ENCODE measurements around the gene COMP. TPM values are rescaled to one million over a fixed set of nuclear protein-coding genes. Genes with fewer than 3 reads are reported as not detected.
A peak's percentile ranks its signal among the peaks of the same experiment; 100 is the strongest.

Gene COMP
- total RNA-seq, 1 donor from 2014 or later: 1.7 TPM

GRCh38 chr19:18792661-18793060 is 1.6 kb upstream of the COMP start:
- no peak for DNase-seq (ENCODE audit: low read depth)
- Histone ChIP-seq H3K4me1 (ENCODE audit: insufficient read depth, low read length) (peaks cover 9% of the 10 kb centered on the region), H3K9me3 (ENCODE audit: insufficient read depth, low read depth, low read length) (no peaks in the 10 kb centered on the region)

GRCh38 chr19:18791315-18791678 is 192 bp upstream of the COMP start:
- H3K27ac ChIP-seq (ENCODE audit: low read depth, low read length): no peak overlapping the region
- peaks cover 7% of the 10 kb centered on the region for H3K36me3 Mint-ChIP-seq (ENCODE audit: low read depth, unreplicated experiment)
- peaks cover 8% of the 10 kb centered on the region for H4K20me1 ChIP-seq (ENCODE audit: insufficient read depth, low read length)
- H3K4me3 Mint-ChIP-seq (ENCODE audit: unreplicated experiment): no peak overlapping the region
- peaks cover 9% of the 10 kb centered on the region for H3K4me1 ChIP-seq (ENCODE audit: insufficient read depth, low read length)
- peak overlapping the region; percentile 15 for H3K4me2 ChIP-seq (ENCODE audit: low read length)
- H2AFZ ChIP-seq (ENCODE audit: low read depth, low read length): no peak overlapping the region
- no peaks in the 10 kb centered on the region for H3K4me1 Mint-ChIP-seq (ENCODE audit: low read depth, unreplicated experiment)
- H3K4me3 ChIP-seq (ENCODE audit: insufficient read depth, low read depth, low read length): no peak overlapping the region
- no peaks in the 10 kb centered on the region for H3K36me3 ChIP-seq (ENCODE audit: insufficient read depth, low read length)
- H3K9ac ChIP-seq (ENCODE audit: low read length): no peak overlapping the region
- no peak overlapping the region for H3K27ac Mint-ChIP-seq (ENCODE audit: unreplicated experiment)
- no peak for TF ChIP-seq CTCF (IDR thresholded peaks at IDR 0.05; ENCODE audit: insufficient read depth, low read depth, low read length)
- no peak for TF ChIP-seq EZH2 (IDR thresholded peaks at IDR 0.05; ENCODE audit: insufficient read depth, low read length)
- no peak for DNase-seq (ENCODE audit: low read depth)
- peaks cover 56% of the 10 kb centered on the region for H3K27me3 ChIP-seq (ENCODE audit: insufficient read depth, low read length)
- peaks cover 6% of the 10 kb centered on the region for H3K9me3 Mint-ChIP-seq (ENCODE audit: unreplicated experiment)
- H3K9me3 ChIP-seq (ENCODE audit: insufficient read depth, low read depth, low read length): peaks cover 3% of the 10 kb centered on the region
- peaks cover 62% of the 10 kb centered on the region for H3K27me3 Mint-ChIP-seq (ENCODE audit: low read depth, unreplicated experiment)
- no peak for FAIRE-seq
- H3K79me2 ChIP-seq (ENCODE audit: insufficient read depth, low read length): no peaks in the 10 kb centered on the region

More at GRCh38 chr19:18792661-18793060, 1.6 kb upstream of the COMP start:
- no peak for TF ChIP-seq CTCF (IDR thresholded peaks at IDR 0.05; ENCODE audit: insufficient read depth, low read depth, low read length)
- TF ChIP-seq EZH2 (IDR thresholded peaks at IDR 0.05; ENCODE audit: insufficient read depth, low read length): no peak
- no peak overlapping the region for H3K27ac ChIP-seq (ENCODE audit: low read depth, low read length)
- no peak overlapping the region for H2AFZ ChIP-seq (ENCODE audit: low read depth, low read length)
- H3K79me2 ChIP-seq (ENCODE audit: insufficient read depth, low read length): no peaks in the 10 kb centered on the region
- H4K20me1 ChIP-seq (ENCODE audit: insufficient read depth, low read length): peaks cover 8% of the 10 kb centered on the region
- H3K36me3 Mint-ChIP-seq (ENCODE audit: low read depth, unreplicated experiment): peaks cover 5% of the 10 kb centered on the region
- peaks cover 53% of the 10 kb centered on the region for H3K27me3 Mint-ChIP-seq (ENCODE audit: low read depth, unreplicated experiment)
- H3K36me3 ChIP-seq (ENCODE audit: insufficient read depth, low read length): no peaks in the 10 kb centered on the region
- no peak overlapping the region for H3K4me3 ChIP-seq (ENCODE audit: insufficient read depth, low read depth, low read length)
- H3K27ac Mint-ChIP-seq (ENCODE audit: unreplicated experiment): no peak overlapping the region
- H3K27me3 ChIP-seq (ENCODE audit: insufficient read depth, low read length): peaks cover 50% of the 10 kb centered on the region
- no peak overlapping the region for H3K4me2 ChIP-seq (ENCODE audit: low read length)
- H3K9ac ChIP-seq (ENCODE audit: low read length): no peak overlapping the region
- FAIRE-seq: no peak
- no peaks in the 10 kb centered on the region for H3K4me1 Mint-ChIP-seq (ENCODE audit: low read depth, unreplicated experiment)
- no peaks in the 10 kb centered on the region for H3K9me3 Mint-ChIP-seq (ENCODE audit: unreplicated experiment)
- no peak overlapping the region for H3K4me3 Mint-ChIP-seq (ENCODE audit: unreplicated experiment)

- Mint-ChIP-seq H3K4me3 (ENCODE audit: unreplicated experiment) (peak overlapping the region; percentile 68), H3K4me1 (ENCODE audit: low read depth, unreplicated experiment) (no peaks in the 10 kb centered on the region), H3K36me3 (ENCODE audit: low read depth, unreplicated experiment) (peaks cover 7% of the 10 kb centered on the region), H3K9me3 (ENCODE audit: unreplicated experiment) (peaks cover 8% of the 10 kb centered on the region), H3K27ac (ENCODE audit: unreplicated experiment) (peak overlapping the region; percentile 69), H3K27me3 (ENCODE audit: low read depth, unreplicated experiment) (peaks cover 72% of the 10 kb centered on the region)
- Histone ChIP-seq H3K9ac (ENCODE audit: low read length) (no peak overlapping the region), H3K36me3 (ENCODE audit: insufficient read depth, low read length) (no peaks in the 10 kb centered on the region), H3K9me3 (ENCODE audit: insufficient read depth, low read depth, low read length) (peaks cover 3% of the 10 kb centered on the region), H3K4me3 (ENCODE audit: insufficient read depth, low read depth, low read length) (no peak overlapping the region), H3K4me1 (ENCODE audit: insufficient read depth, low read length) (peaks cover 3% of the 10 kb centered on the region), H3K27me3 (ENCODE audit: insufficient read depth, low read length) (peaks cover 64% of the 10 kb centered on the region), H3K27ac (ENCODE audit: low read depth, low read length) (no peak overlapping the region), H4K20me1 (ENCODE audit: insufficient read depth, low read length) (peaks cover 8% of the 10 kb centered on the region), H3K79me2 (ENCODE audit: insufficient read depth, low read length) (no peaks in the 10 kb centered on the region), H2AFZ (ENCODE audit: low read depth, low read length) (no peak overlapping the region), H3K4me2 (ENCODE audit: low read length) (peak overlapping the region; percentile 58)
- DNase-seq (ENCODE audit: low read depth) (no peak), FAIRE-seq (no peak)
- no peak for TF ChIP-seq EZH2 (IDR thresholded peaks at IDR 0.05; ENCODE audit: insufficient read depth, low read length)
- TF ChIP-seq CTCF (IDR thresholded peaks at IDR 0.05; ENCODE audit: insufficient read depth, low read depth, low read length): no peak
These were observed 1.1 kb downstream of the COMP start for GRCh38 chr19:18789883-18790565.
